Suppressor macrophage treated with lipopolysaccharide for 4 hours (primary cell): ENCODE results near the gene PLPPR4.
A peak's percentile ranks its signal among the peaks of the same experiment; 100 is the strongest.
"Not testable (repeated sequence)": the region's sequence is repeated elsewhere in the genome, so short reads cannot be mapped to it uniquely, and the experiment has no call there.

ENCODE experiments used
- DNase-seq: peaks from one replicate; pipeline ENCODE4 v3.0.0-alpha.2; 2020

The PLPPR4 gene, protein sequence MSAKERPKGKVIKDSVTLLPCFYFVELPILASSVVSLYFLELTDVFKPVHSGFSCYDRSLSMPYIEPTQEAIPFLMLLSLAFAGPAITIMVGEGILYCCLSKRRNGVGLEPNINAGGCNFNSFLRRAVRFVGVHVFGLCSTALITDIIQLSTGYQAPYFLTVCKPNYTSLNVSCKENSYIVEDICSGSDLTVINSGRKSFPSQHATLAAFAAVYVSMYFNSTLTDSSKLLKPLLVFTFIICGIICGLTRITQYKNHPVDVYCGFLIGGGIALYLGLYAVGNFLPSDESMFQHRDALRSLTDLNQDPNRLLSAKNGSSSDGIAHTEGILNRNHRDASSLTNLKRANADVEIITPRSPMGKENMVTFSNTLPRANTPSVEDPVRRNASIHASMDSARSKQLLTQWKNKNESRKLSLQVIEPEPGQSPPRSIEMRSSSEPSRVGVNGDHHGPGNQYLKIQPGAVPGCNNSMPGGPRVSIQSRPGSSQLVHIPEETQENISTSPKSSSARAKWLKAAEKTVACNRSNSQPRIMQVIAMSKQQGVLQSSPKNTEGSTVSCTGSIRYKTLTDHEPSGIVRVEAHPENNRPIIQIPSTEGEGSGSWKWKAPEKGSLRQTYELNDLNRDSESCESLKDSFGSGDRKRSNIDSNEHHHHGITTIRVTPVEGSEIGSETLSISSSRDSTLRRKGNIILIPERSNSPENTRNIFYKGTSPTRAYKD

DNA sequence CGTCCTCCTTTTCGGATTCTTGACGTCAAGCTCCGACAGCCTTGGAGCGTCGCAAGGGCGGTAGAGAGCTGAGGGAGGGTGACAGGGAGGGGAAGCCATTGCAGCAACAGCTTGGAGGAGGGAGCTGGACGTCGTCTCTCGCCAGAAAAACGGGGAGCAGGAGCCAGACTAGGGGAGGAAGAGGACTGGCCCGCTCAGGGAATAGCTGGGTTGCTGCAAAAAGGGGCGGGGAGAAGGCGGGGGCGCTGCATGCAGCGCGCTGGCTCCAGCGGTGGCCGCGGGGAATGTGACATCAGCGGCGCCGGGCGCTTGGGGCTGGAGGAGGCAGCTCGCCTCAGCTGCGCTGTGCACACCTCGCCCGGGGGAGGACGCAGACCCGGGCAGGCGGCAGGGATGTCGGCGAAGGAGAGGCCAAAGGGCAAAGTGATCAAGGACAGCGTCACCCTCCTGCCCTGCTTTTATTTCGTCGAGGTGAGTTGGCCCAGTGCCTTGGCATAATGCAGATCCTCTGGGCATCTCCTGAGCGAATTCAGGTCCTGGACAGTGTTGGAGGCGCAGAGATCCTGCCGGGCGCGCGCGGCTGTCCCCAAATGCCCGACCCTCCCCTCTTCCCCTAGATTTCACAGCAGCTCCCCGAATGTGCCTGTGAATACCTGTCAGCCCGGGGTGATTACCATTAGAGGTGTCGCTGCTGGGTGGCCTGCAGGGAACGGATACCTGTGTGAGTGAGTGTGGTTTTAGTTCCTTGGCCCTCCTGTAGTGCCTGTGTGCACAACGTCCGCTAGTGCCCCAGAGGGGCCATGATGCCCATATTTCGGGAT lies at the start of gene PLPPR4:
PLPPR4 (plus strand) TSS at position 292 of the 821 bp plus-strand sequence; CDS start at position 394, 102 bp downstream.
- DNase-seq: peak; percentile 3

DNA sequence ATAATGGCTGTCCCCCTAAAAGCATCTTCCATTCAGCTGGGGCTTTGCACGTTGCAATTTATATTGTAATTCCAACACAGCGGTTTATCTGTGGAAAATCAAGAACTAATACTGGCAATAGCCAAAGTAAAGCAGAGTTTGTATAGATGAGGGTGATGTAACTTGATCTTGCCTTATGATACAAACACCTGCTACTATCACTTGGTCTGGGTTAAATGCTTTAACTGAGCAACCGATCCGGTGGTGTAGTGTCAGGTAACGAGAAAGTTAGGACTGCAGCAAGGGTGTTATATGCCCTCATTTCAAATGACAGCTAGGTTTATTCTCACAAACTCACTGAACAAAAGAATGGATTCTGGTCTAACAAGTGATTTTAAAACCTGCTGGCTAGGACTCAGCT lies 47.3 kb upstream of the PLPPR4 start:
- no peak for DNase-seq

DNA sequence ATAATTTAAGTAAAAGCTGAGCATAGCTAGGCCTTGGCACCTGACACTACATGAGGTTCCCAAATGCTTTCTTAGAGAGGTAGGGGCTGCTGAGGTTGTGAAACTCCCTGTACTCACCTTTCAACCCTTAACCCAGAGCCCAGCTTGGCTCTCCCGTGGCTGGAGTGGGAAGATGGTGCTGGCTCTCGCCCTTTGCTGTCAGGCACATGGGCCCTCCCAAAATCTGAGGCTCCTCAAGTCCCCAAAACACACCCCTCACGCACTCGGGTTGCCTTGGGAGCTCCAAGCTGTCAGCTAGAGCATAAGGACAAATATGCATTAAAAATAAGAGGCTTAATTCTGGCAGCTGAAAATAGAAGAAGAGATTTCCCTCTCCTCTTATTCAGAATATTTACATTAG lies 46.7 kb upstream of the PLPPR4 start:
- no peak for DNase-seq

DNA sequence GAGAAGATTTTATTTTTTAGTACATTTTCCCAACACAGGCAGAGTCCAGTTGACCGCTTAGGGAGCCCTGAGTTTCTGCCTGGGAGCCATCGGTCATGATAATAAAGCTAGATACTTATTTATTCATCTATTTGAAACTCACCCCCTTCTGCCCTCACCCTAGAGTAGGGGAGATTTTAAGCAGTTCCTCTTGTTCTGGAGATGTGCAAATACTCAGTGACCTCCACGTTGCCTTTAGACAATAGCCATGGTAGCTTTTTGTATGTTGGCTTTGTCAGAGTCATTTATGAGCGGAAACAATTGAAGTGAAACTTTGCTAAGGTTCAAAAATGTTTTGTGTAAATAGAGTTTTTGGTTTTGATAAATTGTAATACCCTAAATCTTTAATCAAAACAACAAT lies 45.7 kb upstream of the PLPPR4 start:
- no peak for DNase-seq

DNA sequence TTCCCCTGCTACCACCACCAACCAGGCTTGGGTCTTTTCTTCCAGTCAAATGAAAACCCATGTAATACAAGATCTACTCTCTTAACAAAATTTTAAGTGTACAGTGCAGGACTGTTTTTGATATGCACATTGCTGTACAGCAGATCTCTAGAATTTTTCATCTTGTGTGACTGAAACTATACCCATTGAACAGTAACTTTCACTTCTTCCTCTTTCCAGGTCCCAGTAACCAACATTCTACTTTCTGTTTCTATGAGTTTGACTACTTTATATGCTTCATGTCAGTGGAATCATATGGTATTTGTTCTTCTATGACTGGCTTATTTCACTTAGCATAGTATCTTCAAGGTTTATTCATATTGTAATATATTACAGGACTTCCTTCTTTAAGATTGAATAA lies 45.3 kb upstream of the PLPPR4 start:
- DNase-seq: peak; percentile 39

DNA sequence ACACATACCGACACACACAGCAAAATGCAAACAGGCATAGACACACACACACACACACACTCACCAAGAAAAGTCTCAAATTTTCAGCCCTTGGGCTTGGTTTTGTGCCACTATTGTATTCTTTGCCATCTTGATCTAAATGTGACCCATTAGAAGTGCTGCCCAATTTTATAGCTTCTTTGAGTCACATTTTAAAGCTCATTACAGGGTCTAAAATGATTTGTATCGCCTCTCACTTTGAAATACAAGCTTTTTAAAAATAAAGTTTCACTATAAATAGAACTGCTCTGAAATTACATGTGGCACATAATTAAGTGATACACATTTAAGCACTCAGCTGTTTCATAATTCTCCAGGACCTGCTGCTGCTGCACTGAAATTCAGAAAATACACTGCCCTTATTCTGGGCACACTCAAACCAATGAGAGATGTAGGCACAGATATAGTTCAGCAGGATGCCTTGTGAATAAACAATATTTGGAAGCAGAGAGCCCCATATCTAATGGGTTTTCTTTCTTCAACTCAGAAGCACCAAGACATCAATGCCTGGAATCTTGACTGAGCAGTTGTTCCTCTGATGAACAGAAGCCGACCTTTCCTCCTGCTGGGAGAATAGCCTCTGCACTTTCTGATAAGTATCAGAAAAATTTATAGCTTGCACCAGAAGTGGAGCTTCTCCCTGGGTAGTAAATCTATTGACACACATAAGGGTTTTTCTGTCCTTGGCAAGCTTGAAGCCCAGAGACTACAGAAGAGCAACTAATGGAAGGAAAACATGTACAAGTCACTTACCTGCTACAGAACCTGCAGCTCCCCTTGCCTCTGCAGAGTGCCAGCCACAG lies 37.0 kb upstream of the PLPPR4 start:
- DNase-seq: no peak

DNA sequence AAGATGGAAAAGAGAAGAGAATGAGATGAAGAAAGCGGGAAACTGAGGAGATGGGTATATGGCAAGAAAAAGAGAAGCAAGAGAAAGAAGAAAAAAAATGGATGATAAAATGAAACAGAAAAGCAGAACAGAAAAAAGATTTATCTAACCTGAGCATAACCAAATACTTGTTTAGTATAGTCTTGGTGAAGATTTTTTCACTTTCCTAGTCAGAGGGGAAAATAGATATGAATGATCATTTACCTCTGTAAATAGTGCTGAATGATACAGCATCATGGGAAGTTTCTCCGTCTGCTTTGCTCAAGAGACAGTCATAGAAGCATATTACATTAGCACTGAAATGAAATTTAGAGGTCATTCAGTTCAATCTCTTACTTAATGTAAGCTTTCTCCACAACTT lies 36.1 kb upstream of the PLPPR4 start:
- no peak for DNase-seq

DNA sequence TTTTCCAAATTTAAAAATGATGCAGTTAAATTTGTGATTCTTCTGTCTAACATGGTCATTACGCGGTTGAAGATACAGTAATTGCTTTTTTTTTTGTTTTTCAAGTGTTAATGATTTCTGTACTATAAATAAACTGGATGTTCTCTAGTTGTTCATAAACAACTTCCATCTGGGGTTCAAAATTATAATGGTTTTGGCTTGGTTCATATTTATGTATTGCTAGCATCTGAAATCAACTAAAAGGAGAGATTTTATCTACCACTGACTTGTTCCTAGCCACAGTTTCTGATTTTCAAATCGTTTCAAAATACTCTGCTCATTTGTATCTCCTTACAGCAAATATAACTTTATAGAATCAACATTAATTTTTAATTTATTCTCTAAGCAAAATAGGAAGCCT lies 35.2 kb upstream of the PLPPR4 start:
- DNase-seq: no peak

DNA sequence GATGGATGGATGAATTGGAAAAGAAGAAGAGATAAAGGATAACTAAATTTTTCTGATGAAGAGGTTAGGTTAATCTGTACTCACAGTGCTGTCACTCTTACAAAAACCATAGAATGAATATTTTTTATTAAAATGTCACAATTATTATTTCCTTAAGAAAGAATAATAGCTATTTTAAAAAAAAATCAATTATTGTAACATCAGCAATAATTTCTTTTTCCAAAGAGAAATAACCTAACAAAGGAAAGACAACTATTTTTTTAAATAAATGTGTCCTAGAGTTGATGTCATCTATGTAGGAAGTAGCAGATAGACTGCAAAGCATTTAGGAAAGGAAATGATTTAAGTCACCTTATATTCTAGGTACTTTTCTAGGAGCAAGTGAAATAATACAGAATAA lies 33.6 kb upstream of the PLPPR4 start:
- DNase-seq: no peak

DNA sequence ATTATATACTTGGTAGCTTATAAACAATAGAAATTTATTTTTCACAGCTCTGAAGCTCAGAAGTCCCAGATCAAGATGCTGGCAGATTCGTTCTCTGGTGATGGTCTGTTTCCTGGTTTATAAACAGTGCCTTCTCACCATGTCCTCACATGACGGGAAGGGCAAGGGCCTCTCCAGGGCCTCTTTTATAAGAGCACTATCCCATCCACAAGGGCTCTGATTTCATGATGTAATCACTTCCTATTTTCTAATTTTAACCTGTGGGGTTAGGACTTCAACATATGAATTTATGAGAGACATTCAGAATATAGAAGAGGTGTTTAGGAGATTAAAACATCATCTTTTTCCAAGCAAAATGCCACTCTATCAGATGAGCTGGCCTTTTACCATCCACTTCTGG lies 32.1 kb upstream of the PLPPR4 start:
- peak; percentile 10 for DNase-seq

DNA sequence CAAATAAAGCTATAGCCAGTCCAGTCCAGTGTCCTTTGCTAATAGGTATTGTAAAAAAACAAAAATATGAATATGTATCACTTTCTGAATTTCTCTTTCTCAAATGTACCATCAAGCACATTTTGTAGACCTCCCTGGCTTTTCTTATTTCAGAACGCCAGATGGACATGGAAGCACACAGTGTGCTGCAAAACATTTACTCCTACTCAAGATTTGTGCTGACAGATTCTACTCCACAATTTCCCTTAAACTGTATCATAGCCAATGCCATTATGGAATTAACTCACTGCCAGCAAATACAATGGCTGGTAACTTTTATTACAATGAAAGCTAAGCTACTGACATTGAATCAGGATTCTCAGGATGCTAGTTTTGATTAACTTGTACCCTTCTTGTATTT lies 30.8 kb upstream of the PLPPR4 start:
- DNase-seq: no peak

DNA sequence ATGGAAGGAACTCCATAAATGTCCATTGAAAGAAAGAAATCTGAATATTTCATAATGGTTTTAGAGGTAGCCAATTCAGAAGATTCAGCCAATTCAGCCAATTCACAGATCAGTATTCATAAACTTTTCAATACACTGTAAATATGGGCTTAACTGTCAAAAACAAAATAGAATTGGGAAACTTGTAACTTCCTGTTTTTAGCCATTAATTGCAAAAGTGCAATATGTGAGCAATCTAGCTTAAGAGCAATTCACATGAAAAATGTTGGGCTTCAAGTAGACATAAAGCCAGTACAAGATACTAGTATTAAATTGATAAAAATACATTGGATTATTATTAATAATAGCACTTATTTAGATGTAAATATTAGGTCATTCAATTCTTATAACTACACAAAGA lies 27.5 kb upstream of the PLPPR4 start:
- DNase-seq: peak; percentile 32

DNA sequence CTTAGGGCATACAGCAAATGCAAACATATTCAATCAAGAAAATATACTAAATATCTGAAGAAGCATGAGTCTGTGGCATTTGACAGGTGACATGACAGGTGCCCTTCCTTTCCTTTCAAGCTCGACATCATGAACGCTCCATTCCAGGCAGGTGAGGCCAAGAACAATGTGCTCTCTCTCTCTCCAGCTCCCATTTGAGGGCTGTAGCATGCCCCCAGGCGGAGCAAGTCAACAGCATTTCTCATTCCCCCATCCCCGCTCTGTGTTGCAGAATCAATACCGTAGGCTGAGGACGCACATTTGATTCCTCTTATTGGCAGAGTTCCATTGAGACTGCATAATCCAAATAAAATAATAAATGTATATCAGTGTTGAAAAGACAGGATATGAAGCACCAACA lies 24.6 kb upstream of the PLPPR4 start:
- no peak for DNase-seq

DNA sequence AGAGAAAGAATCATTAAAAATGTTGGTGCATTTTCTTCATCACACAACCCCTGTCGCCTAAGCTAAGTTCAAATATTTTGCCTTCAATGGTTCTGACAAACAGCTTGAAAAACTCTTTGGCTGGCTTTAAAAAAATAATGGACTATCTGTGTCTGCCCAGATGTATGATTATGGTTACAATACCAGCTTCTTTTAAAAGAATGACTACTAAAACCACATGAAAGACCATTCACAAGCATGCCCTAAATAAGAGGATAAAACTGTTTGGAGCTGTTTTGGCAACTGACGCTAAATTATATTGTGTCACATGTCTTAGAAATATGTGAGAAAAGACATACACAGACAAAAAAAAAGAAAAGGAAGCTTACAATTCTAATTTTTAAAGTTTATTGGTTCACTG lies 23.7 kb upstream of the PLPPR4 start:
- no peak for DNase-seq

DNA sequence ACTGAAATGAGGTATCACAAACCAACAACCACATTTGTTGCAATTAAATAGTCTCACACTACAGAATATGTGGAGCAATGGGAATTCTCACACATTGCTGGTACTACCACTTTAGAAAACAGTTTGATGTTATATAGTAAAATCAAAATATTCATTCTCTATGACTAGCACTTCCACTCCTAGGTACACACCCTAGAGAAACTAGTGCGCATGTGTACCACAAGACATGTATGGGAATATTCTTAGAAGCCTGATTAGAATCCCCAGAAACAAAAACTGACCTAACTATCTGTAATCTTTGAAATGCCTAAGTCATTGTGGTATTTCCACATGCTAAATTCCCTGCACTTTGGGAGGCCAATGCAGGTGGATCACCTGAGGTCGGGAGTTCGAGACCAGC lies 18.1 kb upstream of the PLPPR4 start:
- DNase-seq: no peak

DNA sequence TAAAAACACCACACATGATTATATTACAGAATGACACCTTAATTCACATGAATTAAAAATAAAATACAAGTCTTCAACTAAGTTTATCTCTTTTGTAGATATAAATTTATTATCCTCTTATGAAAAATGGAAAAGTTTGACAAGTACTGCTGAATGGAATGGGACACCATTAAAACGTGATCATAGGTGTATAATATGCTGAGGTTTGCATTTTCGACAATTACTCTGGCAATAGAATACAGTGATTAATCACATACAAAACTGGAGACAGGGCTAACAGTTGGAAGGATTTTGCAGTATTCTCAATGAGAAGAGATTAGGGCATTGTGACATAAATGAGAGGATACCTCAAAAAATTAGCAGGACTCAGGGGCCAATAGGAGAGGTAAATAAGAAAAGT lies 17.1 kb upstream of the PLPPR4 start:
- DNase-seq: no peak

DNA sequence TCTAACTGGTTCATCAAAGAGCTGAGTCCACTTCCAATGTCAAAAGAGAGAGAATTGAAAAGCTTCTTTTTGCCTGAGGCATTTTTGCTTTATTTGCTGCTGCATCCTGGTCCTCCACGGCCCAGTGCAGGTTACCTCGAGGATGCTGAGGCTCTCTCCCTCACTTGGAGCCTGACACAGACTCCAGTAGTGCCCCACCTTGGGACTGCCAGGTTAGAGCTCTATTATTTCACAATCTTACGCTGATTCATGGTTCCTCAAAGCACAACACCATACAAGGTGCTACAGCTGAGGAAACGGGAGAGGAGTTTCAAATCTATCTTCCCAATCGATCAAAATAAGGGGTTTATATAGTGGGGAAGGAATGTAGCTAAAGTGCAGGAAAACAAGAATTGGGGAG lies 13.6 kb upstream of the PLPPR4 start:
- no peak for DNase-seq

DNA sequence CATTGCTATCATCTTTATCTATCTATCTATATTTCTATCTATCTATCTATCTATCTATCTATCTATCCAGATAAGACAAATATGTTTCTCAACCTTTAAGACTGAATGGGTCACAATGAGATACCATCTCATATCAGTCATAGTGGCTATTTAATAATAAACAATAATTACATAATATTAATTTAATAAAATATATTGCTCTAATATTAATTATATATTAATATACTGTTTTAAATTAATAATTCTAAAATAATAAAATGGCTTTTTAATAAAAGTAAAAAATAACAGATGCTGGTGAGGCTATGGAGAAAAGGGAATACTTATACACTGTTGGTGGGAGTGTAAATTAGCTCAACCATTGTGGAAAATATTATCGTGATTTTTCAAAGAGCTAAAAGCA lies 13.0 kb upstream of the PLPPR4 start:
- DNase-seq: no peak

DNA sequence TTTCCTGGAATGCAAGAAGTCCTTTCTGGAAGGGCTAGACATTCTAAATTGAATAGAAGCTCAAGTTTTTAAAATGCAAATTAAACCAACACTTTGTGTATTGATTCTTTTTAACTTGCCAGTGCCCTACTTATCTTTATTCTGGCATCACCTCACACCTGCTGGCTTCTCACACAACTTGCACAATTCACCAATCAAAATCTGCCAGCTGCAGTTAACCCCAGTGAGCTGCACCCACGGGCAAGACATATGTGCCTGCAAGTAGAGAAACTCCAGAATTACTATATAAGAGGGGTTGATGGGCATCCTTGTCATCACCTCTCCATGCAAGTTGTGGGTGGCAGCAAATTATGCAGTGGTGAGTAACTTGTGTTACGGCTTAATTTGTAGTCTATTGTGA lies 11.7 kb upstream of the PLPPR4 start:
- DNase-seq: no peak

DNA sequence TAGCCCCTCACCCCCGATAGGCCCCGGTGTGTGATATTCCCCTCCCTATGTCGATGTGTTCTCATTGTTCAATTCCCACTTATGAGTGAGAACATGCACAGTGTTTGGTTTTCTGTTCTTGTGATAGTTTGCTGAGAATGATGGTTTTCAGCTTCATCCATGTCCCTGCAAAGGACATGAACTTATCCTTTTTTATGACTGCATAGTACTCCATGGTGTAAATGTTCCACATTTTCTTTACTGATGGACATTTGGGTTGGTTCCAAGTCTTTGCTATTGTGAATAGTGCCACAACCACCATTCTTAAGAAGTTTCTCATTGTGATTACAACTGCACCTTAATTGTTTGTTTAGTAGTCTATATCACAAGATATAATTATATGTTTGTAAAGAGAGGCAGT lies 3.9 kb upstream of the PLPPR4 start:
- DNase-seq: not testable (repeated sequence)

DNA sequence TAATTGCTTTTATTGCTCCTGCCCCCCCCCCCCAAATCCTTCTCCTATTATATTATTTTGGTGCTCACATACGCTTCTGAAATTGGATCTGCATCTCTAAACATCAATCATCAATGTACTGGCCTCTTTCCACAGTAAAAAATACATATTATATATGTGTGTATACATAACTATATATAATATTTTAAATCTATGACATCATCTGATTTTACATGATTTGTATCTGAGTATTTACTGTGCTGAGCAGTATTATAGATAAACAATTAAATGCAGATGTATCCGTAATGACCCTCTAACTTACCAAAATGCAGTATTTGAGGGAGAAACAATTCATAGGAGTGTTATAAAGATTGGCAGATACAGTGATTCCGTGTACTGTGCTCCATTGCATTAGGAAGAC lies 832 bp downstream of the PLPPR4 start:
- no peak for DNase-seq

DNA sequence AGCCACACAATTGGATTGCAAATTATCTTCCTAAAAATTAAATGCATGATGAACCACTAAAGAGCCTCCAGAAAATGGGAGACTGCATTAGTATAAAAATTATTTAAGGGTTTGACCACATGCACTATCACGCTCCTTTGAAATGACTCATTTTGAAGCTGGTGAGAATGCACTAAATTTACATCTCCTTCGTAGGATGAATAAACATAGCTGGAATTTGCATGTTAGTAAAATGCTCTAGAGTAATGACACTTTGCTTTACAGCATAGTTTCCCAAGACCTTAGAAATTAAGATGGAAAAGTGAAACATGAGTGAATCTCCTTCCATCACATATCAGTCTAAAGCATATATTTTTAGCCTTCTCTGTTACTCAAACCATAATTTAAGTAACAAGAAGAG lies 2.4 kb downstream of the PLPPR4 start:
- DNase-seq: no peak

DNA sequence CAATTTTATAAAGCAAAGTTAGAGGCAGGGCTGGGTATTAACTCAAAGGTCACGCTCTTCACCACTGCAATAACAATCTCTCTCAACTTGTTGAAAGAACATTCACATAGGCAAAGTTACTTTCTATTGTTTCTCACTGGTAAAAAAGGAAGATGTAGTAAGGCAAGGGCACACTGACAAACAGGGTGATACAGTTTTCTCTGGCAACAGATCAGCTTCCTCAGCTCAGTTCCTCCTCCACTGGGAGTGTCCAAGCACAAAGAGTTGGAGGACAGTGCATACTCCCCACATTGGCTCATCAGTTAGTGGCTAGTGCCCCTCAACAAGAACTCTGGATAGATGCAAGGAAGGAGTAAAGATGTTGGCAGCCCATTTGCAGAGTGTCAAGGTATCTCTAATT lies 3.7 kb downstream of the PLPPR4 start:
- no peak for DNase-seq
